ENCODE results near the gene RIMS1. TPM values are rescaled to one million over a fixed set of nuclear protein-coding genes. Genes with fewer than 3 reads are reported as not detected.

Gene RIMS1
- total and polyA plus RNA-seq, 2 of the 13 experiments (the other 11 are each of a cell fraction or from before 2014, with no cell fraction given) = not detected

DNA sequence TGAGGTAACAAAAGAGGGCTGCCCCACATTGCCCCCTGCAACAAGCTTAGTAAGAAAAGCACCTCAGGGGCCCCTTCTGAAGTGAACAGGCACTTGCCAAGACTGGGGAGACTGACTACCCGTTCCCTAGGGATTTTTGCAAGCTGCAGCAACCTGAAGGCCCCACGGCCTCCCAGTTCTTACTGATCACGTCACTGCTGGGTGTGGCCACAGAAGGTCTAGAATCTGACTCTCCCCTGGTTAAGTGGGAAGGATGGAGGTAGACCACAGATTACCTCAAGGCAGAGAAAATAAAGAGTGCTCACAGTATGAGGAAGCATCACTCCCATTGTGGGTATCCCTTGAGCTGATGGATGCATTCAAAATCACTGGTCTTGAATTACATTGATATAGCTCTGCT, 534.1 kb downstream of the RIMS1 start:
- in situ Hi-C loops (cut with HindIII; ENCODE audit: extremely low pct_ligation_motif_present, low pct_unique_long_range_greater_than_20kb) = no loop called here
- Histone ChIP-seq H3K36me3 (replicated peaks in 1 of 2; ENCODE audit: control insufficient read depth in 1 of 2, insufficient read depth in 2 of 2, low read length in 2 of 2) (no peaks in the 10 kb centered on the region), H2AFZ (ENCODE audit: low read length) (no peak overlapping the region), H3K79me2 (ENCODE audit: insufficient read depth, low read length) (no peaks in the 10 kb centered on the region), H3K4me3 (replicated peaks in 1 of 3; ENCODE audit: insufficient read depth in 1 of 3, low read depth in 2 of 3, low read length in 3 of 3) (no peak overlapping the region), H3K9me3 (ENCODE audit: low read length) (no peaks in the 10 kb centered on the region), H4K20me1 (ENCODE audit: insufficient read depth, low read length) (no peaks in the 10 kb centered on the region), H3K27me3 (ENCODE audit: control insufficient read depth in 1 of 2, insufficient read depth in 2 of 2, low read length in 2 of 2) (no peaks in the 10 kb centered on the region), H3K4me1 (ENCODE audit: insufficient read depth, low read length) (no peaks in the 10 kb centered on the region), H3K27ac (ENCODE audit: extremely low read length, insufficient read depth, low read length) (no peak overlapping the region), H3K4me2 (ENCODE audit: low read depth, low read length) (no peak overlapping the region), H3K9ac (ENCODE audit: insufficient read depth, low read depth, low read length) (no peak overlapping the region)
- ChIA-PET POLR2A (no interaction called here), CTCF (ENCODE audit: low intra/inter-chr PET ratio, low total read pairs) (no interaction called here)
- FAIRE-seq (no peak), ATAC-seq (no peak), DNase-seq (ENCODE audit: low spot score) (no peak)
- no TSS peak for BruUV-seq (replicated peaks)
- intact Hi-C loops (cut with micrococcal nuclease; ENCODE audit: unreplicated experiment) = no loop called here
- WGBS (ENCODE audit: low lambda C conversion rate) = 0% methylated on average over 3 of the region's 3 CpGs
- TF ChIP-seq, protein P1, sequence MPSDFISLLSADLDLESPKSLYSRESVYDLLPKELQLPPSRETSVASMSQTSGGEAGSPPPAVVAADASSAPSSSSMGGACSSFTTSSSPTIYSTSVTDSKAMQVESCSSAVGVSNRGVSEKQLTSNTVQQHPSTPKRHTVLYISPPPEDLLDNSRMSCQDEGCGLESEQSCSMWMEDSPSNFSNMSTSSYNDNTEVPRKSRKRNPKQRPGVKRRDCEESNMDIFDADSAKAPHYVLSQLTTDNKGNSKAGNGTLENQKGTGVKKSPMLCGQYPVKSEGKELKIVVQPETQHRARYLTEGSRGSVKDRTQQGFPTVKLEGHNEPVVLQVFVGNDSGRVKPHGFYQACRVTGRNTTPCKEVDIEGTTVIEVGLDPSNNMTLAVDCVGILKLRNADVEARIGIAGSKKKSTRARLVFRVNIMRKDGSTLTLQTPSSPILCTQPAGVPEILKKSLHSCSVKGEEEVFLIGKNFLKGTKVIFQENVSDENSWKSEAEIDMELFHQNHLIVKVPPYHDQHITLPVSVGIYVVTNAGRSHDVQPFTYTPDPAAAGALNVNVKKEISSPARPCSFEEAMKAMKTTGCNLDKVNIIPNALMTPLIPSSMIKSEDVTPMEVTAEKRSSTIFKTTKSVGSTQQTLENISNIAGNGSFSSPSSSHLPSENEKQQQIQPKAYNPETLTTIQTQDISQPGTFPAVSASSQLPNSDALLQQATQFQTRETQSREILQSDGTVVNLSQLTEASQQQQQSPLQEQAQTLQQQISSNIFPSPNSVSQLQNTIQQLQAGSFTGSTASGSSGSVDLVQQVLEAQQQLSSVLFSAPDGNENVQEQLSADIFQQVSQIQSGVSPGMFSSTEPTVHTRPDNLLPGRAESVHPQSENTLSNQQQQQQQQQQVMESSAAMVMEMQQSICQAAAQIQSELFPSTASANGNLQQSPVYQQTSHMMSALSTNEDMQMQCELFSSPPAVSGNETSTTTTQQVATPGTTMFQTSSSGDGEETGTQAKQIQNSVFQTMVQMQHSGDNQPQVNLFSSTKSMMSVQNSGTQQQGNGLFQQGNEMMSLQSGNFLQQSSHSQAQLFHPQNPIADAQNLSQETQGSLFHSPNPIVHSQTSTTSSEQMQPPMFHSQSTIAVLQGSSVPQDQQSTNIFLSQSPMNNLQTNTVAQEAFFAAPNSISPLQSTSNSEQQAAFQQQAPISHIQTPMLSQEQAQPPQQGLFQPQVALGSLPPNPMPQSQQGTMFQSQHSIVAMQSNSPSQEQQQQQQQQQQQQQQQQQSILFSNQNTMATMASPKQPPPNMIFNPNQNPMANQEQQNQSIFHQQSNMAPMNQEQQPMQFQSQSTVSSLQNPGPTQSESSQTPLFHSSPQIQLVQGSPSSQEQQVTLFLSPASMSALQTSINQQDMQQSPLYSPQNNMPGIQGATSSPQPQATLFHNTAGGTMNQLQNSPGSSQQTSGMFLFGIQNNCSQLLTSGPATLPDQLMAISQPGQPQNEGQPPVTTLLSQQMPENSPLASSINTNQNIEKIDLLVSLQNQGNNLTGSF (CRISPR knock-in tag; IDR thresholded peaks at IDR 0.05) = no peak
- no peak for TF ChIP-seq WIZ (CRISPR knock-in tag; IDR thresholded peaks at IDR 0.05)
- no peak for TF ChIP-seq ZSCAN21 (CRISPR knock-in tag; IDR thresholded peaks at IDR 0.05; ENCODE audit: borderline replicate concordance)
- TF ChIP-seq TARDBP (CRISPR knock-in tag; IDR thresholded peaks at IDR 0.05) = no peak
- no peak for TF ChIP-seq ZNF782 (CRISPR knock-in tag; IDR thresholded peaks at IDR 0.05; ENCODE audit: borderline replicate concordance)
- no peak for TF ChIP-seq ETV5 (CRISPR knock-in tag; IDR thresholded peaks at IDR 0.05; ENCODE audit: borderline replicate concordance)
- TF ChIP-seq ZNF331 (CRISPR knock-in tag; IDR thresholded peaks at IDR 0.05) = no peak
- TF ChIP-seq ZNF234 (CRISPR knock-in tag; conservative IDR thresholded peaks at IDR 0.05) = no peak
- TF ChIP-seq, protein P2, sequence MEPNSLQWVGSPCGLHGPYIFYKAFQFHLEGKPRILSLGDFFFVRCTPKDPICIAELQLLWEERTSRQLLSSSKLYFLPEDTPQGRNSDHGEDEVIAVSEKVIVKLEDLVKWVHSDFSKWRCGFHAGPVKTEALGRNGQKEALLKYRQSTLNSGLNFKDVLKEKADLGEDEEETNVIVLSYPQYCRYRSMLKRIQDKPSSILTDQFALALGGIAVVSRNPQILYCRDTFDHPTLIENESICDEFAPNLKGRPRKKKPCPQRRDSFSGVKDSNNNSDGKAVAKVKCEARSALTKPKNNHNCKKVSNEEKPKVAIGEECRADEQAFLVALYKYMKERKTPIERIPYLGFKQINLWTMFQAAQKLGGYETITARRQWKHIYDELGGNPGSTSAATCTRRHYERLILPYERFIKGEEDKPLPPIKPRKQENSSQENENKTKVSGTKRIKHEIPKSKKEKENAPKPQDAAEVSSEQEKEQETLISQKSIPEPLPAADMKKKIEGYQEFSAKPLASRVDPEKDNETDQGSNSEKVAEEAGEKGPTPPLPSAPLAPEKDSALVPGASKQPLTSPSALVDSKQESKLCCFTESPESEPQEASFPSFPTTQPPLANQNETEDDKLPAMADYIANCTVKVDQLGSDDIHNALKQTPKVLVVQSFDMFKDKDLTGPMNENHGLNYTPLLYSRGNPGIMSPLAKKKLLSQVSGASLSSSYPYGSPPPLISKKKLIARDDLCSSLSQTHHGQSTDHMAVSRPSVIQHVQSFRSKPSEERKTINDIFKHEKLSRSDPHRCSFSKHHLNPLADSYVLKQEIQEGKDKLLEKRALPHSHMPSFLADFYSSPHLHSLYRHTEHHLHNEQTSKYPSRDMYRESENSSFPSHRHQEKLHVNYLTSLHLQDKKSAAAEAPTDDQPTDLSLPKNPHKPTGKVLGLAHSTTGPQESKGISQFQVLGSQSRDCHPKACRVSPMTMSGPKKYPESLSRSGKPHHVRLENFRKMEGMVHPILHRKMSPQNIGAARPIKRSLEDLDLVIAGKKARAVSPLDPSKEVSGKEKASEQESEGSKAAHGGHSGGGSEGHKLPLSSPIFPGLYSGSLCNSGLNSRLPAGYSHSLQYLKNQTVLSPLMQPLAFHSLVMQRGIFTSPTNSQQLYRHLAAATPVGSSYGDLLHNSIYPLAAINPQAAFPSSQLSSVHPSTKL (CRISPR knock-in tag; IDR thresholded peaks at IDR 0.05) = no peak
- no peak for TF ChIP-seq TCF7 (IDR thresholded peaks at IDR 0.05; ENCODE audit: low read depth)
- TF ChIP-seq SRSF1 (optimal IDR thresholded peaks at IDR 0.05; ENCODE audit: low read depth, low read length) = no peak
- TF ChIP-seq, protein P3, sequence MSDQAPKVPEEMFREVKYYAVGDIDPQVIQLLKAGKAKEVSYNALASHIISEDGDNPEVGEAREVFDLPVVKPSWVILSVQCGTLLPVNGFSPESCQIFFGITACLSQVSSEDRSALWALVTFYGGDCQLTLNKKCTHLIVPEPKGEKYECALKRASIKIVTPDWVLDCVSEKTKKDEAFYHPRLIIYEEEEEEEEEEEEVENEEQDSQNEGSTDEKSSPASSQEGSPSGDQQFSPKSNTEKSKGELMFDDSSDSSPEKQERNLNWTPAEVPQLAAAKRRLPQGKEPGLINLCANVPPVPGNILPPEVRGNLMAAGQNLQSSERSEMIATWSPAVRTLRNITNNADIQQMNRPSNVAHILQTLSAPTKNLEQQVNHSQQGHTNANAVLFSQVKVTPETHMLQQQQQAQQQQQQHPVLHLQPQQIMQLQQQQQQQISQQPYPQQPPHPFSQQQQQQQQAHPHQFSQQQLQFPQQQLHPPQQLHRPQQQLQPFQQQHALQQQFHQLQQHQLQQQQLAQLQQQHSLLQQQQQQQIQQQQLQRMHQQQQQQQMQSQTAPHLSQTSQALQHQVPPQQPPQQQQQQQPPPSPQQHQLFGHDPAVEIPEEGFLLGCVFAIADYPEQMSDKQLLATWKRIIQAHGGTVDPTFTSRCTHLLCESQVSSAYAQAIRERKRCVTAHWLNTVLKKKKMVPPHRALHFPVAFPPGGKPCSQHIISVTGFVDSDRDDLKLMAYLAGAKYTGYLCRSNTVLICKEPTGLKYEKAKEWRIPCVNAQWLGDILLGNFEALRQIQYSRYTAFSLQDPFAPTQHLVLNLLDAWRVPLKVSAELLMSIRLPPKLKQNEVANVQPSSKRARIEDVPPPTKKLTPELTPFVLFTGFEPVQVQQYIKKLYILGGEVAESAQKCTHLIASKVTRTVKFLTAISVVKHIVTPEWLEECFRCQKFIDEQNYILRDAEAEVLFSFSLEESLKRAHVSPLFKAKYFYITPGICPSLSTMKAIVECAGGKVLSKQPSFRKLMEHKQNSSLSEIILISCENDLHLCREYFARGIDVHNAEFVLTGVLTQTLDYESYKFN (CRISPR knock-in tag; conservative IDR thresholded peaks at IDR 0.05) = no peak
- no peak for TF ChIP-seq ZNF747 (CRISPR knock-in tag; IDR thresholded peaks at IDR 0.05; ENCODE audit: borderline replicate concordance)

All from HepG2 (cell line).